ENCODE results near the gene AK4.

DNA sequence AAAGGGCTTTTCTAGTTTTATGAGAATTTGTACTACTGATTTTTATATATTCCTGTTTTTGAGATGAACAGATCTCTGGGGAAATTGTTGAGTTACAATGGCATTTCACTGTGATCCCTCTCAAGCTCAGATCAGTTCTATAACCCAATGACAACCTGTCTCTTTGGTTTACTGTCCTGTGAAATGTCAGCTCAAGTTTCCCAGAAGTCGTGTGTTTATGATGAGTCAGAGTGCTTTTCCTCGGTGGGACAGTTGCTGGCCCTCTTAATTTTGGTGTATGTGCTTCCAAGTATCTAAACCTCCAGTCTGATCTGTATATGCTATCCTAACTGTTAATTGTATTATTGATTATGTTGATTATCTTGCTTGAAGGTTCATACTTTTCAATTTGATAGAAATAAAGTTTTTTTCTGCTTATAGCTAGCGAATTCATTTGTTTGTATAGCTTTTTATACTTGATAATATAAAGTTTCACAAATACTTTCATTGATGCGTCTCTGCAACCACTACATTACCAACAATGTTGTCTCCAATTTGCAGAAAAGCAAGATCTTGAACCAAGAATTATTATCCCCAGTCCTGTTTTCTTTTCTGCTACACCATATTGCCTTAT, 83.8 kb downstream of the AK4 start:
- TF ChIP-seq POLR2A (IDR thresholded peaks at IDR 0.05) = no peak
- TF ChIP-seq, protein P1, sequence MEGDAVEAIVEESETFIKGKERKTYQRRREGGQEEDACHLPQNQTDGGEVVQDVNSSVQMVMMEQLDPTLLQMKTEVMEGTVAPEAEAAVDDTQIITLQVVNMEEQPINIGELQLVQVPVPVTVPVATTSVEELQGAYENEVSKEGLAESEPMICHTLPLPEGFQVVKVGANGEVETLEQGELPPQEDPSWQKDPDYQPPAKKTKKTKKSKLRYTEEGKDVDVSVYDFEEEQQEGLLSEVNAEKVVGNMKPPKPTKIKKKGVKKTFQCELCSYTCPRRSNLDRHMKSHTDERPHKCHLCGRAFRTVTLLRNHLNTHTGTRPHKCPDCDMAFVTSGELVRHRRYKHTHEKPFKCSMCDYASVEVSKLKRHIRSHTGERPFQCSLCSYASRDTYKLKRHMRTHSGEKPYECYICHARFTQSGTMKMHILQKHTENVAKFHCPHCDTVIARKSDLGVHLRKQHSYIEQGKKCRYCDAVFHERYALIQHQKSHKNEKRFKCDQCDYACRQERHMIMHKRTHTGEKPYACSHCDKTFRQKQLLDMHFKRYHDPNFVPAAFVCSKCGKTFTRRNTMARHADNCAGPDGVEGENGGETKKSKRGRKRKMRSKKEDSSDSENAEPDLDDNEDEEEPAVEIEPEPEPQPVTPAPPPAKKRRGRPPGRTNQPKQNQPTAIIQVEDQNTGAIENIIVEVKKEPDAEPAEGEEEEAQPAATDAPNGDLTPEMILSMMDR (IDR thresholded peaks at IDR 0.05) = no peak

All from ovary (tissue), 3 donors.